Keratinocyte (primary cell): Measurements from ENCODE around the gene FGFR2.

ENCODE experiments used
- EZH2 ChIP-seq: IDR thresholded peaks from one replicate; pipeline ENCODE4 v1.6.1; 2012; ENCODE audit warnings: inconsistent platforms, mild to moderate bottlenecking, low read length, moderate library complexity
- TF ChIP-seq, protein P1 (sequence below), 3 experiments: IDR thresholded peaks in 1 of 3; conservative IDR thresholded peaks in 1 of 3; optimal IDR thresholded peaks in 1 of 3; 2 replicates in 2 of 3; 3 replicates in 1 of 3; pipeline versions ENCODE3 to v1.5.1; 2011; ENCODE audit warnings: low read length in 3 of 3, mild to moderate bottlenecking in 3 of 3, moderate library complexity in 2 of 3, control low read depth in 1 of 3, inconsistent platforms in 1 of 3; ENCODE audit not compliant: insufficient read depth in 2 of 3; ENCODE audit errors: extremely low read depth in 1 of 3

GRCh38 chr10:121452581-121452980, 145.7 kb downstream of the FGFR2 start:
- TF ChIP-seq, protein P1, sequence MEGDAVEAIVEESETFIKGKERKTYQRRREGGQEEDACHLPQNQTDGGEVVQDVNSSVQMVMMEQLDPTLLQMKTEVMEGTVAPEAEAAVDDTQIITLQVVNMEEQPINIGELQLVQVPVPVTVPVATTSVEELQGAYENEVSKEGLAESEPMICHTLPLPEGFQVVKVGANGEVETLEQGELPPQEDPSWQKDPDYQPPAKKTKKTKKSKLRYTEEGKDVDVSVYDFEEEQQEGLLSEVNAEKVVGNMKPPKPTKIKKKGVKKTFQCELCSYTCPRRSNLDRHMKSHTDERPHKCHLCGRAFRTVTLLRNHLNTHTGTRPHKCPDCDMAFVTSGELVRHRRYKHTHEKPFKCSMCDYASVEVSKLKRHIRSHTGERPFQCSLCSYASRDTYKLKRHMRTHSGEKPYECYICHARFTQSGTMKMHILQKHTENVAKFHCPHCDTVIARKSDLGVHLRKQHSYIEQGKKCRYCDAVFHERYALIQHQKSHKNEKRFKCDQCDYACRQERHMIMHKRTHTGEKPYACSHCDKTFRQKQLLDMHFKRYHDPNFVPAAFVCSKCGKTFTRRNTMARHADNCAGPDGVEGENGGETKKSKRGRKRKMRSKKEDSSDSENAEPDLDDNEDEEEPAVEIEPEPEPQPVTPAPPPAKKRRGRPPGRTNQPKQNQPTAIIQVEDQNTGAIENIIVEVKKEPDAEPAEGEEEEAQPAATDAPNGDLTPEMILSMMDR (optimal IDR thresholded peaks at IDR 0.05 in 1 of 3, IDR thresholded peaks at IDR 0.05 in 1 of 3, conservative IDR thresholded peaks at IDR 0.05 in 1 of 3; ENCODE audit: extremely low read depth in 1 of 3, insufficient read depth in 2 of 3, low read length in 3 of 3): no peak
- no peak for TF ChIP-seq EZH2
